Measurements from ENCODE around the gene CDH12. TPM values are rescaled to one million over a fixed set of nuclear protein-coding genes. Genes with fewer than 3 reads are reported as not detected.
A peak's percentile ranks its signal among the peaks of the same experiment; 100 is the strongest.

CDH12 gene
- total and polyA plus RNA-seq, 7 donors: not detected

- no peaks in the 10 kb centered on the region for H3K9me3 ChIP-seq
- DNase-seq (no peak), ATAC-seq (no peak)
- no peaks in the 10 kb centered on the region for H3K36me3 ChIP-seq (ENCODE audit: insufficient read depth in 1 of 2, low read depth in 1 of 2)
- no peak overlapping the region for H3K4me3 ChIP-seq
- TF ChIP-seq CTCF (IDR thresholded peaks at IDR 0.05): no peak
- WGBS, 3 donors: 0 to 38% (median 35%) methylated on average over 1 of the region's 1 CpG
- H3K27ac ChIP-seq: no peak overlapping the region
- H3K27me3 ChIP-seq (ENCODE audit: insufficient read depth in 3 of 3, low read length in 2 of 3): no peaks in the 10 kb centered on the region
- no peaks in the 10 kb centered on the region for H3K4me1 ChIP-seq
- intact Hi-C loops (cut with DNase I): no loop called here
Measured at GRCh38 chr5:21806943-21807342, 1046.2 kb downstream of the CDH12 start.

GRCh38 chr5:21806271-21806670, 1046.9 kb downstream of the CDH12 start:
- intact Hi-C loops (cut with DNase I): no loop called here
- Histone ChIP-seq H3K4me3 (no peak overlapping the region), H3K27me3 (ENCODE audit: insufficient read depth in 3 of 3, low read length in 2 of 3) (no peaks in the 10 kb centered on the region), H3K4me1 (no peaks in the 10 kb centered on the region), H3K27ac (no peak overlapping the region), H3K36me3 (ENCODE audit: insufficient read depth in 1 of 2, low read depth in 1 of 2) (no peaks in the 10 kb centered on the region), H3K9me3 (no peaks in the 10 kb centered on the region)
- TF ChIP-seq CTCF (IDR thresholded peaks at IDR 0.05): no peak
- ATAC-seq (no peak), DNase-seq (no peak)
- WGBS, 3 donors: 69 to 83% (median 77%) methylated on average over 3 of the region's 3 CpGs

- DNase-seq (no peak), ATAC-seq (no peak)
- H3K4me1 ChIP-seq: no peaks in the 10 kb centered on the region
- no peaks in the 10 kb centered on the region for H3K27me3 ChIP-seq (ENCODE audit: insufficient read depth in 3 of 3, low read length in 2 of 3)
- no peaks in the 10 kb centered on the region for H3K36me3 ChIP-seq (ENCODE audit: insufficient read depth in 1 of 2, low read depth in 1 of 2)
- H3K27ac ChIP-seq: no peak overlapping the region
- 21 to 35% (median 24%) methylated on average over 4 of the region's 4 CpGs for WGBS, 3 donors
- no peak overlapping the region for H3K4me3 ChIP-seq
- intact Hi-C loops (cut with DNase I): no loop called here
- H3K9me3 ChIP-seq: no peaks in the 10 kb centered on the region
- TF ChIP-seq CTCF (IDR thresholded peaks at IDR 0.05): peak; percentile 45
Measured at GRCh38 chr5:21802869-21803490, 1050.2 kb downstream of the CDH12 start.

GRCh38 chr5:21802100-21802499, 1051.0 kb downstream of the CDH12 start:
- intact Hi-C loops (cut with DNase I): no loop called here
- Histone ChIP-seq H3K4me3 (no peak overlapping the region), H3K9me3 (no peaks in the 10 kb centered on the region), H3K4me1 (no peaks in the 10 kb centered on the region), H3K36me3 (ENCODE audit: insufficient read depth in 1 of 2, low read depth in 1 of 2) (no peaks in the 10 kb centered on the region), H3K27ac (no peak overlapping the region), H3K27me3 (ENCODE audit: insufficient read depth in 3 of 3, low read length in 2 of 3) (no peaks in the 10 kb centered on the region)
- WGBS, 3 donors: 91 to 94% (median 93%) methylated on average over 10 of the region's 10 CpGs
- DNase-seq: no peak
- no peak for ATAC-seq
- no peak for TF ChIP-seq CTCF (IDR thresholded peaks at IDR 0.05)

- intact Hi-C loops (cut with DNase I): no loop called here
- Histone ChIP-seq H3K36me3 (ENCODE audit: insufficient read depth in 1 of 2, low read depth in 1 of 2) (no peaks in the 10 kb centered on the region), H3K4me1 (no peaks in the 10 kb centered on the region), H3K4me3 (no peak overlapping the region), H3K9me3 (no peaks in the 10 kb centered on the region), H3K27me3 (ENCODE audit: insufficient read depth in 3 of 3, low read length in 2 of 3) (no peaks in the 10 kb centered on the region), H3K27ac (no peak overlapping the region)
- DNase-seq (no peak), ATAC-seq (no peak)
- 54 to 56% (median 55%) methylated on average over 2 of the region's 2 CpGs for WGBS, 3 donors
- TF ChIP-seq CTCF (IDR thresholded peaks at IDR 0.05): no peak
Measured at GRCh38 chr5:21792748-21793147, 1060.4 kb downstream of the CDH12 start.

Measured in psoas muscle (tissue), 8 donors.